GM23248 (cell line): Measurements from ENCODE around the gene ERGIC2.

ENCODE experiments used
- EZH2 ChIP-seq: fragments of 200-600 bp; sonication (generic); IDR thresholded peaks from 2 replicates; pipeline ENCODE4 v1.6.1; 2018; ENCODE audit warnings: antibody characterized with exemption, mild to moderate bottlenecking; ENCODE audit not compliant: insufficient read depth, poor library complexity, severe bottlenecking
- EZH2phosphoT487 ChIP-seq: fragments of 200-600 bp; sonication (generic); IDR thresholded peaks from 2 replicates; pipeline ENCODE4 v1.6.1; 2018; ENCODE audit warnings: antibody characterized with exemption, moderate library complexity, mild to moderate bottlenecking, low read depth; ENCODE audit not compliant: insufficient read depth

DNA sequence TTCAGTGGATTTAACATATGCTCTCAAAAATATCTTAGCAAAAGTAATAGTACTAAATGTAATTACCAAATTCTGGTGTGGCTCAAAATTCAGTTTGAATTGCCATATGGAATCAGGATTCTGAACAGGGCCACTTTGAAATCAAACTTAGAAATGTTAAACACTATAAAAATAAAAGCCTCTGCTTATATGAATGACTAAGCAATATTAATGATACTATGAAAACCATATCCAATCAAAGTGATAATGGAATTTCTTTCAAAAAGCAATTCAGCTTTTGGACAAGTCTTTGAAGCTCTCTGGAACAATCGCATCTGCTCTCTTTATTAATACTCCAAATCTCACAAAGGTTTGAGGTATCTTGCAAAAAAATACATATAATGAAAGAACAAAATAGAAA, 51.6 kb downstream of the ERGIC2 start:
- TF ChIP-seq EZH2 (no peak), EZH2phosphoT487 (no peak)
